Measurements from ENCODE around the gene LRRIQ4.
A peak's percentile ranks its signal among the peaks of the same experiment; 100 is the strongest.

LRRIQ4 gene

GRCh38 chr3:169863458-169863899 lies 50.8 kb downstream of the LRRIQ4 start:
- peak; percentile 27 for DNase-seq

- no peak for DNase-seq
These were observed 51.6 kb downstream of the LRRIQ4 start for GRCh38 chr3:169864270-169864669.

GRCh38 chr3:169865176-169865767 lies 52.6 kb downstream of the LRRIQ4 start:
- no peak for DNase-seq

GRCh38 chr3:169867584-169868210 lies 55.0 kb downstream of the LRRIQ4 start:
- no peak for DNase-seq

GRCh38 chr3:169868369-169868768 lies 55.7 kb downstream of the LRRIQ4 start:
- no peak for DNase-seq

- DNase-seq, result no peak
These were observed 57.0 kb downstream of the LRRIQ4 start, which contains the start of gene LRRC31 for GRCh38 chr3:169869484-169870220. TSS of gene LRRC31 (minus strand) at chr3:169869935. CDS start at chr3:169869807, 128 bp downstream.

- no peak for DNase-seq
These were observed 58.6 kb downstream of the LRRIQ4 start for GRCh38 chr3:169871129-169871886.

- DNase-seq, result no peak
These were observed 66.4 kb downstream of the LRRIQ4 start for GRCh38 chr3:169879013-169879557.

- no peak for DNase-seq
These were observed 67.3 kb downstream of the LRRIQ4 start for GRCh38 chr3:169879845-169880575.

- DNase-seq, result no peak
These were observed 68.0 kb downstream of the LRRIQ4 start for GRCh38 chr3:169880576-169881250.

- DNase-seq, result peak; percentile 54
These were observed 74.0 kb downstream of the LRRIQ4 start for GRCh38 chr3:169886671-169887070.
